Measurements from ENCODE around the gene PRUNE2. TPM values are rescaled to one million over a fixed set of nuclear protein-coding genes. Genes with fewer than 3 reads are reported as not detected.
"Not testable (repeated sequence)": the region's sequence is repeated elsewhere in the genome, so short reads cannot be mapped to it uniquely, and the experiment has no call there.

The PRUNE2 gene, protein sequence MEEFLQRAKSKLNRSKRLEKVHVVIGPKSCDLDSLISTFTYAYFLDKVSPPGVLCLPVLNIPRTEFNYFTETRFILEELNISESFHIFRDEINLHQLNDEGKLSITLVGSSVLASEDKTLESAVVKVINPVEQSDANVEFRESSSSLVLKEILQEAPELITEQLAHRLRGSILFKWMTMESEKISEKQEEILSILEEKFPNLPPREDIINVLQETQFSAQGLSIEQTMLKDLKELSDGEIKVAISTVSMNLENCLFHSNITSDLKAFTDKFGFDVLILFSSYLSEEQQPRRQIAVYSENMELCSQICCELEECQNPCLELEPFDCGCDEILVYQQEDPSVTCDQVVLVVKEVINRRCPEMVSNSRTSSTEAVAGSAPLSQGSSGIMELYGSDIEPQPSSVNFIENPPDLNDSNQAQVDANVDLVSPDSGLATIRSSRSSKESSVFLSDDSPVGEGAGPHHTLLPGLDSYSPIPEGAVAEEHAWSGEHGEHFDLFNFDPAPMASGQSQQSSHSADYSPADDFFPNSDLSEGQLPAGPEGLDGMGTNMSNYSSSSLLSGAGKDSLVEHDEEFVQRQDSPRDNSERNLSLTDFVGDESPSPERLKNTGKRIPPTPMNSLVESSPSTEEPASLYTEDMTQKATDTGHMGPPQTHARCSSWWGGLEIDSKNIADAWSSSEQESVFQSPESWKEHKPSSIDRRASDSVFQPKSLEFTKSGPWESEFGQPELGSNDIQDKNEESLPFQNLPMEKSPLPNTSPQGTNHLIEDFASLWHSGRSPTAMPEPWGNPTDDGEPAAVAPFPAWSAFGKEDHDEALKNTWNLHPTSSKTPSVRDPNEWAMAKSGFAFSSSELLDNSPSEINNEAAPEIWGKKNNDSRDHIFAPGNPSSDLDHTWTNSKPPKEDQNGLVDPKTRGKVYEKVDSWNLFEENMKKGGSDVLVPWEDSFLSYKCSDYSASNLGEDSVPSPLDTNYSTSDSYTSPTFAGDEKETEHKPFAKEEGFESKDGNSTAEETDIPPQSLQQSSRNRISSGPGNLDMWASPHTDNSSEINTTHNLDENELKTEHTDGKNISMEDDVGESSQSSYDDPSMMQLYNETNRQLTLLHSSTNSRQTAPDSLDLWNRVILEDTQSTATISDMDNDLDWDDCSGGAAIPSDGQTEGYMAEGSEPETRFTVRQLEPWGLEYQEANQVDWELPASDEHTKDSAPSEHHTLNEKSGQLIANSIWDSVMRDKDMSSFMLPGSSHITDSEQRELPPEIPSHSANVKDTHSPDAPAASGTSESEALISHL (N-terminal part only)
- 1 to 10 TPM in 1 of 2 experiments, under 1 TPM in 1; 0.83 to 1.0 TPM for total RNA-seq

DNA sequence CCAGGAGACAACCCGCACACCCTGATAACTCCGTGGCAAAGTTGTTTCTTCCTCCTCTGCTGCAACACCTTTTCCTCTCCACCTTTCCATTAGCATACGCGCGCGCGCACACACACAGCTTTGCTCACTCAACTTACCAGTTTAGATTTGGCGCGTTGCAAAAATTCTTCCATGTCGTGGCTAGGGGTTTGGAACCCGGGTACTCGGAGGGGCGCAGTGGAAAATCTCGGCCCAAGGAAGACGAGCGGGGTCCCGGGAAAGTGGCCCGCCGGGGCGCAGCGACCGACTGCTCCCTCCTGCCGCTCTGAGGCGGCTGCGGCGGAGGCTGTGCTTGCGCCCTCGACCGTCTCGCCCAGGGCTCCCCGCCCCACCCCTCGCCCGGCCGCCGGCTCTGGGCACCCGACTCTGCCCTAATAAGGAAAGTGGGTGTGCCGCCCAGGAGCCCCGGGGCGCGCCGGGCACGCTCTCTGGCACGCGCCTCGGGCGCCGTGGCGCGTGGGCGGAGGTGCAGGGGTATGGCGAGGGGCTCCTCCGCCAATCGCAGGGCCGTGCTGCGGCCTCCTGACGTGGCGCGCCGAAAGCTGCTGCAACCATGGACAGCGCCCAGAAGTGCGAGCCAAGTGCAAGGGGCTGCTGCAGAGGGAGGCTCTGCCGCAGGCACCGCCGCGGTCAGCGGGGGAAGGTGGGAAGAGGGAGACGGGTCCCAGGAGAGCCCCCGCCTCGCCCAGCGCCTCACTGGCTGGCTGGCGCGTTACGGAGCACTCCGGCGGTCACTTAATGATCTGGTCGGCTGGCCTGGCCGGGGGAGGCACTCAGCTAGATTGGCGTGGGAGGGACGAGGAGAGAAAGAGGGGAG is at the start of gene PRUNE2:
Gene PRUNE2, minus strand, starts transcription at position 324 of the 856 bp plus-strand sequence. Its CDS starts 151 bp downstream, at position 173.
- ChIA-PET CTCF (no interaction called here), POLR2A (no interaction called here)
- Mint-ChIP-seq H3K4me3 (no peak within 1 kb of the TSS), H3K9me3 (no peaks in the 10 kb centered on the region), H3K4me1 (no peaks in the 10 kb centered on the region), H3K27ac (no peak within 1 kb of the TSS), H3K27me3 (peaks cover 45% of the 10 kb centered on the region), H3K36me3 (ENCODE audit: low read depth) (no peaks in the 10 kb centered on the region)
- peak; percentile 22 for DNase-seq

DNA sequence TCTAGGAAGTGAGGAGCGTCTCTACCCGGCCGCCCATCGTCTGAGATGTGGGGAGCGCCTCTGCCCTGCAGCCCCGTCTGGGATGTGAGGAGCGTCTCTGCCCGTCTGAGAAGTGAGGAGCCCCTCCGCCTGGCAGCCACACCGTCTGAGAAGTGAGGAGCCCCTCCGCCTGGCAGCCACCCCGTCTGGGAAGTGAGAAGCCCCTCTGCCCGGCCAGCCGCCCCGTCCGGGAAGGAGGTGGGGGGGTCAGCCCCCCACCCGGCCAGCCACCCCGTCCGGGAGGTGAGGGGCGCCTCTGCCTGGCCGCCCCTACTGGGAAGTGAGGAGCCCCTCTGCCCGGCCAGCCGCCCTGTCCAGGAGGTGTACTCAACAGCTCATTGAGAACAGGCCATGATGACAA is 49.5 kb upstream of the PRUNE2 start:
- CTCF ChIA-PET; H3K4me1 Mint-ChIP-seq; H3K27ac Mint-ChIP-seq; POLR2A ChIA-PET; H3K27me3 Mint-ChIP-seq; H3K9me3 Mint-ChIP-seq; H3K36me3 Mint-ChIP-seq (ENCODE audit: low read depth); DNase-seq; H3K4me3 Mint-ChIP-seq: not testable (repeated sequence)

DNA sequence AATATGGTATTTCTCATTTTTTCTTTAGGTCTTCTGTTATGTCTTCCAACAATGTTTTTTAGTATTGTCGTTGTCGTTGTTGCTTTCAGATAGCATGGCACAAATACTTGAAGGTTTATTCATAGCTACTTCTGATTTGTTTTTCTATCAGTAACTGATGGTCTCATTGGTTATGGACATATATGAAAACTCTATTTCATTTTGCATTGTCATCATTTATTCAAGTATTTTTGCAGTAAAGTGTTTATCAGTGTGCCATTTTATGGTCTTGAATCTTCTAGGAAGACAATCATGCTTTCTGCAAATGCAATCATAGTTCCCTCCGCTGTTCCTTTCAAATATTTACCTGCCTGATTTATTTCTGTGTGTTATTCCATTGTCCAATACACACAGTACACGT is 44.0 kb upstream of the PRUNE2 start:
- ChIA-PET CTCF (no interaction called here), POLR2A (no interaction called here)
- peaks cover 1% of the 10 kb centered on the region for H3K27me3 Mint-ChIP-seq
- no peaks in the 10 kb centered on the region for H3K4me1 Mint-ChIP-seq
- H3K27ac Mint-ChIP-seq = no peak overlapping the region
- no peaks in the 10 kb centered on the region for H3K36me3 Mint-ChIP-seq (ENCODE audit: low read depth)
- H3K4me3 Mint-ChIP-seq = no peak overlapping the region
- no peak for DNase-seq
- peaks cover 2% of the 10 kb centered on the region for H3K9me3 Mint-ChIP-seq

DNA sequence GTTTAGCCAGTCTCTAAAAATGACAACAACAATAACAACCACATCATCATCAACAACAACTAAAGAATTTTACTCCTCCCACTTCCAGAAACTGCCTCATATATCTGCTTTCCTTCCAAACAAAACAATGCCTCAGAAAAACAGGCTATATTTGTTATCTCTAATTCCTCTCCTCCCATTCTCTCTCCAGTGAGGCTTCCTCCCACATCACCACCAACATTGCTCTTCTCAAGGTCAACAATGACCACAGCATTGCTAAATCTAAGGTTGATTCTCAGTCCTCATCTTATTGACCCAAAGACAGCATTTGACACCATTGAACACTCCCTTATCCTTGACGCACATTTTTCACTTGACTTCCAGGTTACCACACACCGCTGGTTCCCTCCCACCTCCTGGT is 38.1 kb upstream of the PRUNE2 start:
- Mint-ChIP-seq H3K4me3 (no peak overlapping the region), H3K27me3 (no peaks in the 10 kb centered on the region), H3K4me1 (no peaks in the 10 kb centered on the region), H3K27ac (no peak overlapping the region), H3K9me3 (no peaks in the 10 kb centered on the region), H3K36me3 (ENCODE audit: low read depth) (no peaks in the 10 kb centered on the region)
- CTCF ChIA-PET = no interaction called here
- DNase-seq = no peak
- POLR2A ChIA-PET = no interaction called here

DNA sequence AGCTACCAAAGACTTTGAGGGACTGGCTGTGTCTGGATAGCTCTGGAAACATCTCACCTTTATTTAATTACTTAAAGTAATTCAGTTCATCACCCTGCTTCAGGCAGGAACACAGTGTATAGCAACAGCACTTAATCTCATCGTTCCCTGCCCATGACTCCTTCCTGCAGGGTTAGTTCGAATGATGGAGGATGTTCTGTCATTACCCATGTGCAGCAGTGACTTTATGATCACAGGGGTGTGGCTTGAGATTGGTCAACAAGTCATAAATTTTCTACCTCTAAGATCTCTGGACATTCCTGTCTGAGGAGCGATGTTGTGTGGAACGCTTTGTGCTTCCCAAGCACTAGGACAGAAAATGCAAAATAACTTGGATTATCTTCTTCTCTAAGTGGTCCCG is 37.1 kb upstream of the PRUNE2 start:
- ChIA-PET POLR2A (no interaction called here), CTCF (no interaction called here)
- Mint-ChIP-seq H3K27ac (no peak overlapping the region), H3K36me3 (ENCODE audit: low read depth) (no peaks in the 10 kb centered on the region), H3K9me3 (no peaks in the 10 kb centered on the region), H3K27me3 (no peaks in the 10 kb centered on the region), H3K4me1 (no peaks in the 10 kb centered on the region), H3K4me3 (no peak overlapping the region)
- DNase-seq = no peak

DNA sequence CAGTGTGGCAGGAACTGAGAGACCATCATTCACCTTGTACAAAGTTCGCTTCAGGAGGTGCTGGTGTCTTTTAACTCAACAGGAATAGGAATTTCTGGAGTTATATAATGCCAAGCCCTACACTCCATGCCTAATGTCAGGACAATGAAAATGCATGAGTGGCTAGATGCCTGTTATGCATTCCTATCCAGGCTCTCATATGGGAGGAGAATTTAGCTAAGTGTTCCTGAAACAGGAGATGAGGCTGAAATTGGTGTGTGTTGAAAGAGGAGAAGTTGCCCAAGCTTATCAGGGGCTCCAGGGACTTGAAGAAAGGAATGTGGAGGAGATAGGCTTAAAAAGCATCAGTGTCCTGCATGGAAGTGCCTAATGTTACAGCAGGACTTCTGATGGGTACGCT is 26.8 kb upstream of the PRUNE2 start:
- H3K9me3 Mint-ChIP-seq = no peaks in the 10 kb centered on the region
- no peak overlapping the region for H3K27ac Mint-ChIP-seq
- no peaks in the 10 kb centered on the region for H3K4me1 Mint-ChIP-seq
- no peak for DNase-seq
- ChIA-PET POLR2A (no interaction called here), CTCF (no interaction called here)
- no peak overlapping the region for H3K4me3 Mint-ChIP-seq
- H3K36me3 Mint-ChIP-seq (ENCODE audit: low read depth) = no peaks in the 10 kb centered on the region
- H3K27me3 Mint-ChIP-seq = no peaks in the 10 kb centered on the region

DNA sequence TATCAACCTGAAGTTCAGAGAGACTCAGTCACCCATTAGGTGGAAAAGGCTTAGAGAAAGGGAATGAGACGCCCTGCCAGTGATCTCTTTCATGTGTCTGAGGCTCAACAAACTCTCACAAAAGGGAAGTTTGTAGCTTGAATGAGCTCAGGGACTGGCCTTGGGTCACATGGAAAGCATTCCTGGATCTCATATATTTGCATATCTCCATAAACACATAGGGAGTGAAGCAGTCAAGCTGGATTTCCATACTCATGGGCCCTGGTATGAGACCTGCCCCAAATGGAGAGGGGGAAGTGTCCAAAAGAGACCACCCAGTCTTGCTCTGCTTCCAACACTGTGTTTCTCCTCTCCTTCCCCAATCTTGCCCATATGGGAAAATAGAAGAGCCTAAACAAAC is 26.4 kb upstream of the PRUNE2 start:
- POLR2A ChIA-PET = no interaction called here
- no peak for DNase-seq
- Mint-ChIP-seq H3K27me3 (no peaks in the 10 kb centered on the region), H3K36me3 (ENCODE audit: low read depth) (no peaks in the 10 kb centered on the region), H3K9me3 (no peaks in the 10 kb centered on the region), H3K4me1 (no peaks in the 10 kb centered on the region), H3K4me3 (no peak overlapping the region), H3K27ac (no peak overlapping the region)
- CTCF ChIA-PET = no interaction called here

DNA sequence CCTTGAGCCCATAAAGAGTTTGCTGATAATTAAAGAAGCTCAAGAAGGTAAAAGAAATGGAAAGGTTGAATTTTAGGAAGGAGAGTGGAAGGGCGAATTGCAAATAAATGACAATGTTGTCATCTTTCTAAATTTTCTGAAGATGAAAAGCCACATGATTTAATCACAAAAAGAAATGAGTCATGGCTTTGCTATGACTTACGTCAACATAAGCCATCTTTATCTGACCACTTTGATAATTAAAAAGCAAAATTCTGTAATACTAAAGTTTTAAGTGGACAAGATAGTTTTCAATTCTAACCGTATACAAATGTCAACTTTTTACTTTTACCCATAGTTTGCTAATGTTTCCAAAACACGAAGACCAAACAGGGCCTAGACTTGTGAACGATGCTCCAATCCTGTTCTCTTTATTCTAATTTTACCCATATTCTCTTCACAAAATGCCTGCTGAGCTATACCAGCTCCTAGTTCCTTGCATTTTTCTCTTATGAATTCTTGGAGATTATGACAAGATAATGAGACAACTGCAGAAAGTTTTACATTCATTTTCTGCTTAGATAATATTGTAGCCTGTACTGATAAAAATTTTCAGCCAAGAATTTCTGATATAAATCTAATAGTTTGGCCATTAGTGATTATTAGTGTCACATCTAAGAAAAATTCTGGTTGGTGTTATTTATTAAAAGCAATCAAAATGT is 21.8 kb upstream of the PRUNE2 start:
- Mint-ChIP-seq H3K27ac (no peak overlapping the region), H3K27me3 (peaks cover 2% of the 10 kb centered on the region), H3K36me3 (ENCODE audit: low read depth) (no peaks in the 10 kb centered on the region), H3K4me1 (no peaks in the 10 kb centered on the region), H3K9me3 (no peaks in the 10 kb centered on the region), H3K4me3 (no peak overlapping the region)
- no peak for DNase-seq
- CTCF ChIA-PET = interaction anchor here (1.6 kb wide), 1 partner anchor 239 kb away, joined by 3 read pairs; no protein-coding TSS in a partner anchor
- POLR2A ChIA-PET = no interaction called here

DNA sequence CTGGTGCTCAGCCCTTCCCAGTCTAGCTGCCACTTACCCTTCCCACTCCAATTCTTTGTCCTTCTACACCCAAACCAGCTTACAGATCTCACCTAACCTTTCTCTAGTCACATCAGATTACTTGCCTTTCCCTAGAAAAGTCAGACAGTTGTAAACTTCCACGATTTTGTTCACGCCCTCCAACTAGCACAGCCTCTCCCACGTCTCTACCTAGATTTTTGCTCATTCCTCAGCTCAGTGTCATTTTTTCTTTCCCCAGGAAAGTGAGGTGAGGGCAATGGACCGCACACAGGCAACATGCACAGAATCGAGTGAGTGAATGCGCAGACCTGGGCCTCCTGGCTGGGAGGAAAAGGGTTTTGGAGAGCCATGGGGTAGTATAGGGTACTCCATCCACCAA is 20.9 kb upstream of the PRUNE2 start:
- H3K9me3 Mint-ChIP-seq = no peaks in the 10 kb centered on the region
- peaks cover 2% of the 10 kb centered on the region for H3K27me3 Mint-ChIP-seq
- no peak for DNase-seq
- H3K4me1 Mint-ChIP-seq = no peaks in the 10 kb centered on the region
- H3K36me3 Mint-ChIP-seq (ENCODE audit: low read depth) = no peaks in the 10 kb centered on the region
- ChIA-PET POLR2A (no interaction called here), CTCF (no interaction called here)
- H3K27ac Mint-ChIP-seq = no peak overlapping the region
- no peak overlapping the region for H3K4me3 Mint-ChIP-seq

DNA sequence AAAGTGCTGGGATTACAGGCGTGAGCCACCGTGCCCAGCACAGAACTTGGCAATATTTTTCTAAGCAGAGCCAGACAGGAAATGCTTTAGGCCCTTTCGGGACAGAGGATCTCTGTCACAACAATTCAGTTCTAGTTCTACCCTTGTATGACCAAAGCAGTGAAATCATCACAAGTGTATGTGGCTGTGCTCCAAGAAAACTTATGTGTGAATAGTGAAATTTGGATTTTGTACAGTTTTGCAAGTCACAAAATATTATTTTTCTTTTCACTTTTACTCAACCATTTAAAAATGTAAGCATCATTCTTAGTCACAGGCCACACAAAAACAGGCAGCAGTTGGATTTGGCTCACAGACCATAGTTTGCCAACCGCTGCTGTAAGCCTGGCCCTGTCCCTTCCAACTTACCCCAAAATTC is 20.4 kb upstream of the PRUNE2 start:
- H3K9me3 Mint-ChIP-seq = no peaks in the 10 kb centered on the region
- peaks cover 2% of the 10 kb centered on the region for H3K27me3 Mint-ChIP-seq
- no peaks in the 10 kb centered on the region for H3K4me1 Mint-ChIP-seq
- no peaks in the 10 kb centered on the region for H3K36me3 Mint-ChIP-seq (ENCODE audit: low read depth)
- no peak overlapping the region for H3K27ac Mint-ChIP-seq
- ChIA-PET POLR2A (no interaction called here), CTCF (no interaction called here)
- no peak for DNase-seq
- no peak overlapping the region for H3K4me3 Mint-ChIP-seq

DNA sequence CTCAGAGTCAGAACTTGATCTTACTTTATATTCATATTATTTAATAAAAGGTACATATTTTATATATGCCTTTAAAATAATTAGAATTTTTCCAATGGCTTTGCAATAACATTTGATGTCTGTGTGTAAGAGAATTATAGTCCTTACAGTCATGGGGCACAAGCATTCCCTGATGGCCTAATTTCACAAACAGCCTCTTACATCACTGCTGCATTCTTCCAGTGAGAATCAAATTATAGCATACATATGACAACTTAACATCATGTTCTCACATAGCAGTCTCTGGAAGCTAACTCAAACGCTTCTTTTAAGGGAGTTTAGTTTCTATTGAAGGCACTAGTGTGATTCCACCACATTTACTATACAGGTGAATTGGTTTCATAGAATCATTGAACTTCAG is 15.3 kb upstream of the PRUNE2 start:
- CTCF ChIA-PET = no interaction called here

DNA sequence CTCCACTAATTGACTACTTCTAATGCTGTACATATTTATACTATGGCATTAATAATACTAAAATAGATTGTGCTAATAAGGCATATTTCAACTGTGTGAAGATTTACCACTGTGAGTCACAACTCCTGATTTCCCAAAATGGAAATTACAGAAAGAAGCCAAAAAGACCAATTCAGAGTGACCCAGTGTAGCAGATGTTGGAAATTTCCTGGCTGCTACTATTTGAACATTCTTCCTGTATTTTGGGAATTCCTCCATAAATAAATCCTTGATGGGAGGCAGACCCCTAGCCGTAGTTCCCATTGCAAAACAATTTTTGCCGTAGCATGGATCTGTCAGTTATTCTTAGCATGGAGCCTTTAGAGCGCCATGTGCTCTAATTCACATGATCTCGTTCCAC is 11.4 kb upstream of the PRUNE2 start:
- DNase-seq = no peak
- H3K27me3 Mint-ChIP-seq = peaks cover 3% of the 10 kb centered on the region
- H3K36me3 Mint-ChIP-seq (ENCODE audit: low read depth) = no peaks in the 10 kb centered on the region
- no peak overlapping the region for H3K27ac Mint-ChIP-seq
- ChIA-PET CTCF (no interaction called here), POLR2A (no interaction called here)
- H3K4me1 Mint-ChIP-seq = no peaks in the 10 kb centered on the region
- no peaks in the 10 kb centered on the region for H3K9me3 Mint-ChIP-seq
- no peak overlapping the region for H3K4me3 Mint-ChIP-seq

More for the DNA sequence above, 15.3 kb upstream of the PRUNE2 start:
- H3K36me3 Mint-ChIP-seq (ENCODE audit: low read depth) = no peaks in the 10 kb centered on the region
- no peak overlapping the region for H3K4me3 Mint-ChIP-seq
- H3K9me3 Mint-ChIP-seq = no peaks in the 10 kb centered on the region
- no peak for DNase-seq
- no peak overlapping the region for H3K27ac Mint-ChIP-seq
- H3K4me1 Mint-ChIP-seq = no peaks in the 10 kb centered on the region
- POLR2A ChIA-PET = no interaction called here
- H3K27me3 Mint-ChIP-seq = no peaks in the 10 kb centered on the region

All from activated CD4-positive, alpha-beta memory T cell treated with anti-CD3 and anti-CD28 coated beads, Interleukin-2, amount 10 ng/mL, durations not matched to agents 7 days and 5 days (primary cell).